GM21717 (cell line): ENCODE data around the gene CFAP53.
"Not testable (repeated sequence)": the region's sequence is repeated elsewhere in the genome, so short reads cannot be mapped to it uniquely, and the experiment has no call there.

Source experiments
- ATAC-seq: cut with Tn5 transposase; IDR thresholded peaks from one replicate; pipeline ENCODE4 v1.9.1; 2021; ENCODE audit warnings: mild to moderate bottlenecking, moderate library complexity; ENCODE audit not compliant: unreplicated experiment

CFAP53 gene

GRCh38 chr18:50266248-50266704, at the start of gene CFAP53:
TSS of gene CFAP53 (minus strand) at chr18:50266495. CDS start at chr18:50266404, 91 bp downstream.
- ATAC-seq, result peak; percentile 71

DNA sequence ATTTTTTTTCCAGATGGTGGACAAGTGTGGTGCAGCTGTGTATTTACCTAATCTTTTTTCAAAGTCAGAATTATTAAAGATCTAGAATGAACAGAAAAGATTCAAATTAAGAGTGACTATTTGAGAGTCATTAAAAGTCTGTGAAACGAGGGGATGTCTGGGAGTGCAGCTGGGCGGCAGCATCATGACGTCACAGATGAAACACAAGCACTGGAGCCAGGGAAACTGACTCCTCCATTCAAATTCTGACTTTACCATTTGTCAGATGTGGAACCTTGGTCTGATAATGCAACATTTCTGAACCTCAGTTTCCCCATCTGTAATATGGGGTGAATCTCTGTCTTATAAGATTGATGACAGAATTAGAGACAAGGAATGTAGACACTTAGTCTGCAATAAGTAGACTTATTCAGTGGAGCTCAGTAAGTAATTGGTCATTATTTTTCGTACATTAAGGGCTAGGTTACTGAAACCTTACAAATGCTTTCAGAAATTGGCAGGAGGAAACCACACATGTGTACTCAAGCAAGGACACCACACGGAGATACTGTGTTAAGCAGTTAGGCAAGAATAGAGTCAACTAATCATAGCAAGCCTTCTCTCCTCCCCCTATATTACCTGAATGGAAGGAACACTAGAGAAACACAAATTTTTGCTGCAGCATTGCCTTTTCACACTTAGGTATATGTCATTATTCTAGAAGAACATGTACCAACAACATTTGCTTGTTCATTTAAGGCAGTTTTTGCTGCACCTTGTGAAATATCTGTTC, 49.0 kb upstream of the CFAP53 start:
- ATAC-seq, result peak; percentile 73

- no peak for ATAC-seq
Measured at GRCh38 chr18:50313873-50314460, 47.7 kb upstream of the CFAP53 start.

DNA sequence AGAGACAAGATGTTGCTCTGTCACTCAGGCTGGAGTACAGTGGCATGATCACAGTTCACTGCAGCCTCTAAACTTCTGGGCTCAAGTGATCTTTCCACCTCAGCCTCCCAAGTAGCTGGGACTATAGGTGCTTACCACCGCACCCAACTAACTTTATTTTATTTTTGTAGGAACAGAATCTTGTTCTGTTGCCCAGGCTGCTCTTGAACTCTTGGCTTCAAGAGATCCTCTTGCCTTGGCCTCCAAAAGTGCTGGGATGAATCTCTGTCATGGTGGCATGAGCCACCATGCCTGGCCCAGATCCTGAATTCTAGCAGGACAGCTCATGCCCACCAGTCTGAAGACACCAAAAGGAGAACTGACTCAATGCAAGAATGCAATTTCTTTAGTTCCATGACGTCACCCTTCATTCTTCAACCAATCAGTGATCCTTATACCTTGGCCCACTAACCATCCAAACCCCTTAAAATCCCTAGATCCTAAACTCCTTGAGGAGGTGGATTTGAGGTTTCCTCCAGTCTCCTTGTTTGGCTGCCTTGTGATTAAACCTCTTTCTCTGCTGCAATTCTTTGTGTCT, 46.8 kb upstream of the CFAP53 start:
- peak; percentile 26 for ATAC-seq

GRCh38 chr18:50312296-50313030, 46.2 kb upstream of the CFAP53 start:
- ATAC-seq, result peak; percentile 73

GRCh38 chr18:50311650-50312049, 45.4 kb upstream of the CFAP53 start:
- ATAC-seq, result no peak

DNA sequence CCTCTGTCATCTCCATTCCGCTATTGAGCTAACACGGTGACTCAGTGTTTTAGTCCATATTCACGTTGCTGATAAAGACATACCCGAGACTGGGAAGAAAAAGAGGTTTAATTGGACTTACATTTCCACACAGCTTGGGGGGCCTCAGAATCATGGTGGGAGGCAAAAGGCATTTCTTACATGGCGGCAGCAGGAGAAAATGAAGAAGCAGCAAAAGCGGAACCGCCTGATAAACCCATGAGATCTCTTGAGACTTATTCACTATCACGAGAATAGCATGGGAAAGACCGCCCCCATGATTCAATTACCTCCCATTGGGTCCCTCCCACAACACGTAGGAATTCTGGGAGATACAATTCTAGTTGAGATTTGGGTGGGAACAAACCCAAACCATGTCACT, 43.8 kb upstream of the CFAP53 start:
- ATAC-seq, result no peak

DNA sequence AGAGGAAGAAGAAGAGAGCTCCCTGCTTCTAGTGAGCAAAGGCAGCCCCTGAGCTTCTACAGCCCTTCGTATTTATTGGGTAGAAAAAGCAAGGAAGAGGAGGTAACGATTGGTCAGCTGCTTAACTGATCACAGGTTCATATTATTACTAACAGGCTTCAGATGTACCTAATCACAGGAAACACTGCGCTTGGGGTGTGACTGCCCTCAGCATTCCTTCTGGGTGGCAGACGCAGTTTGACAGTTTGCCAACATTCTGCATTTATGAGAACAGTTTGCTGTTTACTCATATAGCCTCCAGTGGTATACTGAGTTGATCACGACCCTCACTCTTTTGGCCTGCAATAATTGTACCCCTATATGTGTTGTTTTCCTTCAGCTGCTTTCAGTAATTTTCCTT, 42.6 kb upstream of the CFAP53 start:
- not testable (repeated sequence) for ATAC-seq

- peak; percentile 83 for ATAC-seq
Measured at GRCh38 chr18:50307738-50308470, 41.6 kb upstream of the CFAP53 start.

DNA sequence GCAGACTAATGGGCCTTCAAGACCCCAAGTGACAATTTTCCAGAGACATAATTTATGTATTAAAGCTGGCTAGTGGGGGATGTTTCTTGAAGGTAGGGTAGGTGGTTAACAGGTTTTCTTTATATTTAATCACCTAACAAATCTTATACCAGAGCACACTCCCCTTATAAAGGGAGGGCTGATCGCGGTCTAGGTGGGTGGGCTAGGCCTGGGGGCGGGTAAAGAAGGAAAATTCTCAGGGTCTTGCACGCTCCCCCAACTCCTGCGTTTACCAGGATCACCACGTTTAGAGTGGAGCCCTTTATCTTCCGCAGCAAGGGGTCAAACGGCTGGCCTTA, 41.1 kb upstream of the CFAP53 start:
- ATAC-seq, result peak; percentile 17

DNA sequence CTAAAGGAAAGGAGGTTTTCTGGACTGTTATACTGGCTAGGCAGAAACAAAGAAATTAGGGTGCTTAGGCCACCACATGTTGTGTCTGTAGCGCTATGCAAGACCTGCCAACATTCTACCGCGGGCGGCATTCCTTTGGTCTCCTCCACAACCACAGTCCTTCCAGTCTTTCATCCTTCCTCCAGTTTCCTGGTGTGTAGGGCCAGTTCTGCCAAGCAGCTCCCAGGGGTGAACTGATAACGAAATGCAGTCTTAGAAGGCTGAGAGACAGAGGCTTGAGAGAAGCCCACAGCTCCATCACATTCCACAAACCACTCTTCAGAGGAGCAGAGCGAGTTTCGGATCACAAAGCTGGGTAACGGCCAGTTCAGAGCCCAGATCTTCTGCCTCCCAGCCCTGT, 40.6 kb upstream of the CFAP53 start:
- no peak for ATAC-seq

DNA sequence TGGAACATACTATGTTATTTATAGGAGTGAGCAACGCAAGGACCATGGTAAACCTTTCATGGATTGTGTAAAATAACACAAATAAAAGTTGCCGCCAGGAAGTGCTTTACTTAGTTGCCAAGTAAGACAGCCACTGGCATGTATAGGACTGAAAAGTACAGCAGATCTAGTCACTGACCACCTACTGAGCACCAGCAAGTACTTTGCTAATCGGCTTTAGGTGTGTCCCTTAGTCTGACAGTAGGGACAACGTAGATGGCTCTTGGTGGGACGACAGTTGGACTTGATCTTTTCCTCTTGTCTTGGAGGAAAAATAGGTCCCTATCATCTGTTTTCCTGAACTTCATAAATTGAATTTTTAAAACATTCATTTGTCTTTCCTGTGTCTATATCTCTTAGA, 34.8 kb upstream of the CFAP53 start:
- no peak for ATAC-seq

GRCh38 chr18:50299626-50300388, 33.5 kb upstream of the CFAP53 start:
- ATAC-seq, result no peak

DNA sequence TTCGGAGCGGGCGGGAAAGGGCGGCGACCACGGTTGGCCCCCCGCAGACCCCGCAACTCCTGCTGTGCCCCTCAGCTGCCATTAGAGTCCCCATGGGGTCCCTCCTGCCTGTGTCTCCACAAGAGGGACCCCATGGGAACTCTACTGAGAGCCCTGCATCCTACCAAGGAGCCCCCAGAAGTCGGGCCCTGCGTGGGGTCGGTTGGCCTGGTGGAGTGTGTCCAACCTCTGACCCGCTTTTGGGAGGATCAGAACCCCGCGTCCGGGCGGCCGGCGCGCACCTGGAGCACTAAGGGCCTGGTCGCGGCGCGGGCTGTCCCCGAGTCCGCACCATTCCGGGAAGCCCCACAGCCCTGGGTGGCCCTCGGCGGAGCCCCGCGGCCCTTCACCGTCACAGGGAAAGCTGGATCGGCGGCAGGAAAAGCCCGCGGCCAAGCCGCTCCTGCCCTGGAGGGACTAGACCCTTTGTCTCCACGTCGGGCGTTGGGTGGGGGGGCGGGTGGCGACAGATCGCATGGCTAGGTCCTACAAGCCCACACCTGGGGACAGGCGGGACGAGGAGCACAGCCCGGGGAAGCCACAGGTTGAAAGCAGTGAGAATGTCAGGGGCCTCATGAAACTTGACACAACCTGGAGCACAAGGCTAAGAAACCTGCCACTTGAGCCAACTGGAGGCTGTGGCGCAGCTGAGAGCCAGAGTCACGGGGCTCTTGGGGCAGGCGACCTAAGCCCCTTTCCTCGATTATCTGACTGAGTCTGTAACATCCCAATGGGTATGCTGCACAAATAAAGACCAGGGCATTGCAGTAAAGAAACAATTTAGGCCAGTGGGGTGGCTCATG, 32.4 kb upstream of the CFAP53 start:
- no peak for ATAC-seq

- ATAC-seq, result peak; percentile 96
Measured at GRCh38 chr18:50297621-50298442, 31.5 kb upstream of the CFAP53 start.

DNA sequence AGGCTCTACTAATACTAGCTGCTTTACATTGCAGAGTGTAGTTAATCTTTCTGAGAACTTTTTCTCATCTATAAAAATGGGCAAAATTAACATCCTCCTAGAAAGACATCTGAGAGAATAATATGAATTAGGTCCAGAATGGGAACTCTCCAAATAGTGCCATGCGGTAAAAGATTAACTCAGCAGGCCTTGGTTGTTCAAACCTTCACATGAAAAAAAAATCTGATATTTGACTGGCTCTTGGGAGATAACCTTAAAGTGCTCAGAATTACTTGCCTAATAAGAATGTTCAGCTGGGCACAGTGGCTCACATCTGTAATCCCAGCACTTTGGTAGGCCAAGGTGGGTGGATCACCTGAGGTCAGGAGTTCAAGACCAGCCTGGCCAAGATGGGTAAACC, 26.7 kb upstream of the CFAP53 start:
- ATAC-seq, result no peak

GRCh38 chr18:50289108-50289443, 22.8 kb upstream of the CFAP53 start:
- no peak for ATAC-seq

GRCh38 chr18:50288348-50289107, 22.2 kb upstream of the CFAP53 start:
- not testable (repeated sequence) for ATAC-seq
